KOPT-K1 (cell line): ENCODE measurements around the gene LYPD8.

Experiments
- H3K27ac ChIP-seq: fragments of 200-600 bp; sonication (generic); 2 replicates; pipeline ENCODE4 v1.5.1; 2016; ENCODE audit warnings: antibody characterized with exemption, mild to moderate bottlenecking, low read depth, low read length; ENCODE audit not compliant: poor library complexity, severe bottlenecking
- H3K36me3 ChIP-seq: fragments of 200-600 bp; sonication (generic); 2 replicates; pipeline ENCODE4 v1.5.1; 2017; ENCODE audit warnings: antibody characterized with exemption, mild to moderate bottlenecking, low read length, moderate library complexity; ENCODE audit not compliant: insufficient read depth
- H3K9me3 ChIP-seq: fragments of 200-600 bp; sonication (generic); 2 replicates; pipeline ENCODE4 v1.5.1; 2017; ENCODE audit warnings: antibody characterized with exemption, low read length, mild to moderate bottlenecking; ENCODE audit not compliant: insufficient read depth, poor library complexity, severe bottlenecking

LYPD8 gene

DNA sequence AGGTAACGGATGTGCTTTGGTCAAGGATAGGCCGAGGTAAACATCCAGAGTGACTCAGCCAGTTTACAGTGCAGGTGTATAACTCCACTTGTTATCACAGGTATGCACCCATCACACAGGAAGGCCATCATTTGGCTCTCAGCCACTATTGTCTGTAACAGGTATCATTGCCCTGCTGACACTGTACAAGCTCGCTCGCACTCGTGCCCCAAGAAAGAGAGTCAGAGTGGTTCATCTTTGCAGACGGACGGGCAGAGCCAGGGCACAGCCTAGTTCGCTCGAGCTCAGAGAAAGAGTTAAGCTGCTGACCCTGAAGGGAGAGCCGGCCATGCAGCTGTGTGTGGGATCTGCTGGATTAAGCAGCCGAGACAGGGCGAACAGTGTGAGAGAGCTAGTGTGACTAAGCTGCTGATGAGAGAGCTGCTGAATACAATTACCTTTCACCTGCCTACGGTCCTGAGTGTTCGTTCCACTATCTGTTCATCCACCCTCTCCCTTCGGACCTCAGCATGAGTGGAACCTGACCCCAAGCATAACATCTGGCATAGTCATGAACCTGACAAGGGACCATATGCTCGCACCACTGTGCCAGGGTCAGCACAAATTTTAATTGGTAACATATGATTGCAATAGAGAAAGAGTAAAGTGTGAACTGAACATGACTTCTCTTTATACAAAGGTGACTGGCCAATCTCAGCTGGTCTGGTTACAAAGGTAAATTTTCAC lies 27.0 kb upstream of the LYPD8 start:
- no peaks in the 10 kb centered on the region for H3K36me3 ChIP-seq
- H3K9me3 ChIP-seq = peaks cover 15% of the 10 kb centered on the region
- no peak overlapping the region for H3K27ac ChIP-seq

- no peaks in the 10 kb centered on the region for H3K36me3 ChIP-seq
- H3K27ac ChIP-seq = no peak overlapping the region
- peaks cover 15% of the 10 kb centered on the region for H3K9me3 ChIP-seq
Measured at GRCh38 chr1:248779350-248779749, 23.8 kb upstream of the LYPD8 start.

DNA sequence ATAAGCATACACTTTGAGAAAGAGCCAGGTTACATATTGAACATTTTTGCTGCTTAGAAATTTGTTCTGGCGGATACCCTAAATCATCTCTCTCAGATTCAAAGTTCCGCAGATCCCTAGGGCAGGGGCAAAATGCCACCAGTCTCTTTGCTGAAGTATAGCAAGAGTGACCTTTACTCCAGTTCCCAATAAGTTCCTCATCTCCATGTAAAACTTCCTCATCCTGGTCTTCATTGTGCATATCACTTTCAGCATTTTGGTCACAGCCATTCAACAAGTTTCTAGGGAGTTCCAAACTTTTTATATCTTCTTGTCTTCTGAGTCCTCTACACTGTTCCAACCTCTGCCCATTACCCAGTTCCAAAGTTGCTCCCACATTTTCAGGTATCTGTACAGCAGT lies 23.3 kb upstream of the LYPD8 start:
- Histone ChIP-seq H3K9me3 (peaks cover 15% of the 10 kb centered on the region), H3K27ac (no peak overlapping the region), H3K36me3 (no peaks in the 10 kb centered on the region)

DNA sequence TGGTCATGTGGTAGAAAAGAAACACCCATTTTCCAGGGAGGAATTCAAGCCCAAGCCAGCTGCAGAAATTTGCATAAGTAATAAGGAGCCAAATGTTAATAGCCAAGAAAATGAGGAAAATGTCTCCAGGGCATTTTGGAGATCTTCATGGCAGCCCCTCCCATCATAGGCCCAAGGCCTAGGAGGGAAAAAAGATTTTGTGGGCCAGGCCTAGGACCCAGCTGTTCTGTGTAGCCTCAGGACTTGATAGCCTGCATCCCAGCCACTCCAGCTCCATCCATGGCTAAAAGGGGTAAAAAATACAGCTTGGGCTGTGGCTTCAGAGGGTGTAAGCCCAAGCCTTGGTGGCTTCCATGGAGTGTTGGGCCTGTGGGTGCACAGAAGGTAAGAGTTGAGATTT lies 21.4 kb upstream of the LYPD8 start:
- Histone ChIP-seq H3K36me3 (no peaks in the 10 kb centered on the region), H3K27ac (no peak overlapping the region), H3K9me3 (peaks cover 15% of the 10 kb centered on the region)

DNA sequence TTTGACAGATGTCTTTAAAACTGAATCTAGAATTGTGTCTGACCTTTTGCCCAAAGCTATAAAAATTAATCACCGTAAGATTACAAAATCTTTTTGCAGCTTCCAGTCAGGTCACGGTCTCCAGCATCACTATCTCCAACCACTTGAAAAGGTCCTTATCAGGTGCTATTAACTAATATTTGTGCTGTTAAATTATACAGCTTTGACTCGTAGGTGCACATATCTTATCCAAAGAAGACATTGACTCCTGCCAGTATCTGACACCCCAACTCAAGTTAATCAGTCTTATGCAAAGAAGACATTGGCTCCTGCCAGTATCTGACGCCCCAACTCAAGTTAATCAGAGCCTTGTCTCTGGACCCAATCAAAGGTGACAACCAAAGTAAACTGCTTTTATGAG lies 19.9 kb upstream of the LYPD8 start:
- Histone ChIP-seq H3K27ac (no peak overlapping the region), H3K9me3 (peaks cover 2% of the 10 kb centered on the region), H3K36me3 (no peaks in the 10 kb centered on the region)

- no peaks in the 10 kb centered on the region for H3K9me3 ChIP-seq
- no peaks in the 10 kb centered on the region for H3K36me3 ChIP-seq
- H3K27ac ChIP-seq = no peak overlapping the region
Measured at GRCh38 chr1:248759644-248760043, 4.1 kb upstream of the LYPD8 start.

- Histone ChIP-seq H3K36me3 (no peaks in the 10 kb centered on the region), H3K9me3 (peaks cover 3% of the 10 kb centered on the region), H3K27ac (no peak overlapping the region)
Measured at GRCh38 chr1:248758352-248758751, 2.8 kb upstream of the LYPD8 start.

GRCh38 chr1:248757784-248758195 lies 2.2 kb upstream of the LYPD8 start:
- Histone ChIP-seq H3K36me3 (no peaks in the 10 kb centered on the region), H3K27ac (no peak overlapping the region), H3K9me3 (peaks cover 7% of the 10 kb centered on the region)

- Histone ChIP-seq H3K9me3 (peaks cover 7% of the 10 kb centered on the region), H3K27ac (no peak overlapping the region), H3K36me3 (no peaks in the 10 kb centered on the region)
Measured at GRCh38 chr1:248756636-248757035, 1.1 kb upstream of the LYPD8 start.

- no peak overlapping the region for H3K27ac ChIP-seq
- H3K9me3 ChIP-seq = peaks cover 7% of the 10 kb centered on the region
Measured at GRCh38 chr1:248756151-248756550, 592 bp upstream of the LYPD8 start.

DNA sequence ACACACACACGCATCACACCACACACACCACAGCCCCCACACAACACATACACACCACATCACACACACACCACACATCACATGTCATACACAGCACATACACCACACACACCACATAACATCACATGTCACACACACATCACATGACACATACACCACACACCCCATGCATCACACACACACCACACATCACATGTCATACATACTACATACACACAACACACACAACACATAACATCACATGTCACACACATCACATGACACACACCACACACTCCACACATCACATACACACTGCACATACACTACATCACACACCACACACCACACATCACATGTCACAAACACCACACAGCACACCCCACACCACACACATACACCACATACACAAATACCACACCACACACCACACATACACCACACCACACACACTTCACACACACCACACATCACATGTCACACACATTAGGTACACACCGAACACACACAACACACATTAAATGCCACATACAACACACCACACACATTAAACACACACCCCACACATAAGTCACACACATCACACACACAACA lies 1.8 kb downstream of the LYPD8 start:
- no peaks in the 10 kb centered on the region for H3K36me3 ChIP-seq
- no peak overlapping the region for H3K27ac ChIP-seq
- H3K9me3 ChIP-seq = peaks cover 7% of the 10 kb centered on the region

More at GRCh38 chr1:248756151-248756550, 592 bp upstream of the LYPD8 start:
- no peaks in the 10 kb centered on the region for H3K36me3 ChIP-seq

DNA sequence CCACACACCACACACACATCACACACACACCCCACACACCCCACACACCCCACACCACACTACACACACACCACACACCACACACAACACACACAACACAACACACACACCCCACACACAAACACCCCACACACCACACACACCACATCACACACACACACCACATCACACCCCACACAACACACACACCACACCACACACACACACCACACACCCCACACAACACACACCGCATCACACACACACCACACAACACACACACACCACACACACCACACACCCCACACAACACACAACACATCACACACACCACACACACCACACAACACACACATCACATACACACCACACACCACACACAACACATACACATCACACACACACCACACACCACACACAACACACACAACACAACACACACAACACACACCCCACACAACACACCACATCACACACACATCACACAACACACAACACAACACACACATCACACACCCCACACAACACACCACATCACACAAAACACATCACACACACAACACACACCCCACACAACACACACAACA lies 2.4 kb downstream of the LYPD8 start:
- H3K9me3 ChIP-seq = peaks cover 7% of the 10 kb centered on the region
- no peaks in the 10 kb centered on the region for H3K36me3 ChIP-seq
- H3K27ac ChIP-seq = no peak overlapping the region

- peaks cover 7% of the 10 kb centered on the region for H3K9me3 ChIP-seq
- H3K36me3 ChIP-seq = no peaks in the 10 kb centered on the region
- H3K27ac ChIP-seq = no peak overlapping the region
Measured at GRCh38 chr1:248752161-248753028, 3.2 kb downstream of the LYPD8 start.

- Histone ChIP-seq H3K27ac (peak overlapping the region; percentile 18), H3K36me3 (no peaks in the 10 kb centered on the region), H3K9me3 (peaks cover 7% of the 10 kb centered on the region)
Measured at GRCh38 chr1:248751635-248752034, 3.9 kb downstream of the LYPD8 start.

DNA sequence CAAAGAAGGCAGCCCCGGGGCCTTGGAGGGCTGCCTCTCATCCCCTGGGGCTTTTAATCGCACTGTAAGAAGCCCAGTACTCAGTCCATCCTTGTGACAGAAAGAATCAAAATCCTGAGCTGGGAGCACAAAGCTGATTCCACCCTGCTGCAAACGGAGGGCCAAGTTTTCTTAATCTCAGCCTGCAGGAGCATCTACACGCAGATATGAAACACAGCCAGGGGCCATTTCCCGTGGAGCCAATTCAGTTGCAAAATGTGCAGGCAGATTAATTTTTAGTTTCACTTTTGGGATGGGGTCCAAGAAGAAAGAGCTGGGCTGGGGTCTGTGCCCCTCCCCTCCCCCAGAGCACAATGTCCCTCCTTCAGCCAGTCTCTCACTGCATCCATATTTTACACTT lies 4.4 kb downstream of the LYPD8 start:
- Histone ChIP-seq H3K27ac (peak overlapping the region; percentile 18), H3K36me3 (no peaks in the 10 kb centered on the region), H3K9me3 (peaks cover 7% of the 10 kb centered on the region)
